ENCODE data around the gene SRBD1. TPM values are rescaled to one million over a fixed set of nuclear protein-coding genes. Genes with fewer than 3 reads are reported as not detected.

The SRBD1 gene
- total and polyA plus RNA-seq, 2 of the 8 experiments (the other 6 are each of a cell fraction or from before 2014, with no cell fraction given): 4.6 to 20.0 TPM

DNA sequence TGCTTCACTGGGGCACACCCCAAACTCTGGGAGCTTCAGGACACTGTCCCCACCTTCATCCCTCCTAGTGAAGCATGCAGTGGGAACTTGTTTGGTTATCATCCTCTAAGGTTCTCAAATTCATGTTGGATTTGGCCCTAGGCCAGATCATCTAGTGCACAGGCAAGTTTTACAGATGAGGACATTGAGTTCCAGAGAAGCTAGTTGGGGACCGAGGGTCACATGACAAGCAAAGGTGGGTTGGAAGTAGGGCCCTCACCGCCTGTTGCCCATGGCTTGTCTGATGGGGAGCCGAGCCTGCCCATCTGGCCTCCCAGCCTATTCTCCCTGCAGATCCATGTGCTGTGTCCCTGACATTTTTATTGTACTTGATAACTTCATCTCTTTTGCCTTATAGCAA, 43.2 kb upstream of the SRBD1 start (continued):
- no peak for TF ChIP-seq EP300 (IDR thresholded peaks at IDR 0.05; ENCODE audit: borderline replicate concordance in 1 of 2, low read depth in 2 of 2, low read length in 2 of 2)

Measured in H1 (cell line).